HCT116 (cell line): ENCODE results near the gene UACA.

ENCODE experiments used
- CTCF ChIP-seq, 3 experiments: fragments of 200-600 bp in 1 of 3; sonication (generic) in 1 of 3; IDR thresholded peaks in 2 of 3; conservative IDR thresholded peaks in 1 of 3; 2 replicates each; pipeline ENCODE4 v1.5.1; 2012 to 2017; ENCODE audit warnings: low read depth in 2 of 3, low read length in 2 of 3, antibody characterized with exemption in 1 of 3, borderline replicate concordance in 1 of 3, control low read depth in 1 of 3, mild to moderate bottlenecking in 1 of 3, mixed read lengths in 1 of 3, mixed run types in 1 of 3, moderate library complexity in 1 of 3; ENCODE audit not compliant: insufficient read depth in 1 of 3
- EZH2 ChIP-seq: fragments of 200-600 bp; sonication (generic); IDR thresholded peaks from 2 replicates; pipeline ENCODE4 v1.6.1; 2017; ENCODE audit warnings: antibody characterized with exemption, mixed run types
- FOSL1 ChIP-seq: IDR thresholded peaks from 2 replicates; pipeline ENCODE4 v1.6.1; 2012; ENCODE audit warnings: low read depth
- POLR2A ChIP-seq: IDR thresholded peaks from 2 replicates; pipeline ENCODE4 v1.7.0; 2011; ENCODE audit warnings: borderline replicate concordance; ENCODE audit not compliant: insufficient read depth, insufficient read length; ENCODE audit errors: extremely low read depth
- RAD21 ChIP-seq: IDR thresholded peaks from 2 replicates; pipeline ENCODE4 v1.6.1; 2012; ENCODE audit warnings: low read depth, mild to moderate bottlenecking
- SP1 ChIP-seq: IDR thresholded peaks from 2 replicates; pipeline ENCODE4 v1.6.1; 2012; ENCODE audit warnings: low read depth
- SRF ChIP-seq: IDR thresholded peaks from 2 replicates; pipeline ENCODE4 v1.6.1; 2012; ENCODE audit warnings: low read depth
- TCF7L2 ChIP-seq: IDR thresholded peaks from 2 replicates; pipeline ENCODE4 v1.7.0; 2011; ENCODE audit warnings: borderline replicate concordance, inconsistent platforms; ENCODE audit not compliant: insufficient read depth, insufficient read length; ENCODE audit errors: extremely low read depth
- YY1 ChIP-seq: IDR thresholded peaks from 2 replicates; pipeline ENCODE4 v1.6.1; 2011; ENCODE audit warnings: low read length, low read depth, moderate library complexity, mild to moderate bottlenecking; ENCODE audit not compliant: insufficient replicate concordance; ENCODE audit errors: extremely low read depth
- TF ChIP-seq, protein P1 (sequence below): IDR thresholded peaks from 2 replicates; pipeline ENCODE4 v1.6.1; 2012; ENCODE audit warnings: low read depth

- no peak for TF ChIP-seq SRF
- no peak for TF ChIP-seq CTCF (IDR thresholded peaks at IDR 0.05 in 2 of 3, conservative IDR thresholded peaks at IDR 0.05 in 1 of 3; ENCODE audit: borderline replicate concordance in 1 of 3, insufficient read depth in 1 of 3, low read depth in 2 of 3, low read length in 2 of 3)
- TF ChIP-seq YY1, result no peak
- TF ChIP-seq, protein P1, sequence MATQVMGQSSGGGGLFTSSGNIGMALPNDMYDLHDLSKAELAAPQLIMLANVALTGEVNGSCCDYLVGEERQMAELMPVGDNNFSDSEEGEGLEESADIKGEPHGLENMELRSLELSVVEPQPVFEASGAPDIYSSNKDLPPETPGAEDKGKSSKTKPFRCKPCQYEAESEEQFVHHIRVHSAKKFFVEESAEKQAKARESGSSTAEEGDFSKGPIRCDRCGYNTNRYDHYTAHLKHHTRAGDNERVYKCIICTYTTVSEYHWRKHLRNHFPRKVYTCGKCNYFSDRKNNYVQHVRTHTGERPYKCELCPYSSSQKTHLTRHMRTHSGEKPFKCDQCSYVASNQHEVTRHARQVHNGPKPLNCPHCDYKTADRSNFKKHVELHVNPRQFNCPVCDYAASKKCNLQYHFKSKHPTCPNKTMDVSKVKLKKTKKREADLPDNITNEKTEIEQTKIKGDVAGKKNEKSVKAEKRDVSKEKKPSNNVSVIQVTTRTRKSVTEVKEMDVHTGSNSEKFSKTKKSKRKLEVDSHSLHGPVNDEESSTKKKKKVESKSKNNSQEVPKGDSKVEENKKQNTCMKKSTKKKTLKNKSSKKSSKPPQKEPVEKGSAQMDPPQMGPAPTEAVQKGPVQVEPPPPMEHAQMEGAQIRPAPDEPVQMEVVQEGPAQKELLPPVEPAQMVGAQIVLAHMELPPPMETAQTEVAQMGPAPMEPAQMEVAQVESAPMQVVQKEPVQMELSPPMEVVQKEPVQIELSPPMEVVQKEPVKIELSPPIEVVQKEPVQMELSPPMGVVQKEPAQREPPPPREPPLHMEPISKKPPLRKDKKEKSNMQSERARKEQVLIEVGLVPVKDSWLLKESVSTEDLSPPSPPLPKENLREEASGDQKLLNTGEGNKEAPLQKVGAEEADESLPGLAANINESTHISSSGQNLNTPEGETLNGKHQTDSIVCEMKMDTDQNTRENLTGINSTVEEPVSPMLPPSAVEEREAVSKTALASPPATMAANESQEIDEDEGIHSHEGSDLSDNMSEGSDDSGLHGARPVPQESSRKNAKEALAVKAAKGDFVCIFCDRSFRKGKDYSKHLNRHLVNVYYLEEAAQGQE, result no peak
- no peak for TF ChIP-seq EZH2
- TF ChIP-seq SP1, result no peak
- no peak for TF ChIP-seq FOSL1
- TF ChIP-seq RAD21, result no peak
- no peak for TF ChIP-seq TCF7L2
- no peak for TF ChIP-seq POLR2A
Measured at GRCh38 chr15:70741107-70741531, 22.2 kb downstream of the UACA start.
